ENCODE measurements around the gene PRRT4. TPM values are rescaled to one million over a fixed set of nuclear protein-coding genes. Genes with fewer than 3 reads are reported as not detected.

The PRRT4 gene
- total RNA-seq, 4 donors from 2014 or later: 0.40 to 1.2 (median 0.82) TPM

- no peak for TF ChIP-seq POLR2AphosphoS5 (IDR thresholded peaks at IDR 0.05)
- no peak for TF ChIP-seq CTCF (IDR thresholded peaks at IDR 0.05)
- no peak for TF ChIP-seq EP300 (IDR thresholded peaks at IDR 0.05)
- no CpG with 5 or more reads among the region's 1 CpG for WGBS, 2 donors (ENCODE audit: low coverage in 1 of 2)
- no peak overlapping the region for H3K4me3 ChIP-seq
- peaks cover 0 to 91% of the 10 kb centered on the region in 2 donors for H3K36me3 ChIP-seq
- no peak for ATAC-seq
- H3K27ac ChIP-seq: no peak overlapping the region
- H3K9me3 ChIP-seq: no peaks in the 10 kb centered on the region
- H3K27me3 ChIP-seq: no peaks in the 10 kb centered on the region
- H3K4me1 ChIP-seq: no peaks in the 10 kb centered on the region
Observed at GRCh38 chr7:128304212-128304611, 57.3 kb downstream of the PRRT4 start.

GRCh38 chr7:128303643-128304042, 57.8 kb downstream of the PRRT4 start:
- whole genome bisulfite sequencing, 2 donors (ENCODE audit: low coverage in 1 of 2): 77% methylated on average over 5 of the region's 5 CpGs
- no peaks in the 10 kb centered on the region for H3K9me3 ChIP-seq
- no peak for ATAC-seq
- H3K36me3 ChIP-seq: peaks cover 0 to 85% of the 10 kb centered on the region in 2 donors
- H3K27me3 ChIP-seq: no peaks in the 10 kb centered on the region
- TF ChIP-seq CTCF (IDR thresholded peaks at IDR 0.05) (no peak), EP300 (IDR thresholded peaks at IDR 0.05) (no peak), POLR2A (IDR thresholded peaks at IDR 0.05) (no peak), POLR2AphosphoS5 (IDR thresholded peaks at IDR 0.05) (no peak)
- H3K4me3 ChIP-seq: no peak overlapping the region
- H3K4me1 ChIP-seq: no peaks in the 10 kb centered on the region
- H3K27ac ChIP-seq: no peak overlapping the region

GRCh38 chr7:128303133-128303532, 58.4 kb downstream of the PRRT4 start:
- Histone ChIP-seq H3K4me3 (no peak overlapping the region), H3K9me3 (no peaks in the 10 kb centered on the region), H3K4me1 (no peaks in the 10 kb centered on the region), H3K27ac (no peak overlapping the region), H3K27me3 (no peaks in the 10 kb centered on the region), H3K36me3 (peaks cover 0 to 80% of the 10 kb centered on the region in 2 donors)
- no peak for ATAC-seq
- 100% methylated on average over 2 of the region's 2 CpGs; no CpG with 5 or more reads in 1 of the 2 donors for WGBS, 2 donors (ENCODE audit: low coverage in 1 of 2)
- no peak for TF ChIP-seq EP300 (IDR thresholded peaks at IDR 0.05)
- no peak for TF ChIP-seq CTCF (IDR thresholded peaks at IDR 0.05)

GRCh38 chr7:128302139-128302538, 59.4 kb downstream of the PRRT4 start:
- no peaks in the 10 kb centered on the region for H3K9me3 ChIP-seq
- H3K36me3 ChIP-seq: peaks cover 0 to 70% of the 10 kb centered on the region in 2 donors
- TF ChIP-seq EP300 (IDR thresholded peaks at IDR 0.05): no peak
- WGBS, 2 donors (ENCODE audit: low coverage in 1 of 2): 56% methylated on average over 9 of the region's 10 CpGs; no CpG with 5 or more reads in 1 of the 2 donors
- H3K4me1 ChIP-seq: no peaks in the 10 kb centered on the region
- no peak overlapping the region for H3K27ac ChIP-seq
- no peak for ATAC-seq
- no peaks in the 10 kb centered on the region for H3K27me3 ChIP-seq
- no peak overlapping the region for H3K4me3 ChIP-seq

Small RNA genes within 50 kb of the gene (small RNA-seq; reads per million reads assigned to genes)
- 0 reads per million in 4 donors for gene RNU7-27P

Other genes with a start within 250 kb of the PRRT4 start
- 1 to 10 TPM in 1 of 4 donors, under 1 TPM in 1, not detected in 2; 0.15 to 6.6 TPM for gene LEP, start 120.4 kb downstream of the PRRT4 start, total RNA-seq
- gene RBM28, start 17.8 kb downstream of the PRRT4 start, total RNA-seq: 10 to 100 TPM; 12.7 to 27.1 (median 19.5) TPM
- gene IMPDH1, start 48.3 kb upstream of the PRRT4 start, total RNA-seq: 10 to 100 TPM; 36.9 to 87.1 (median 43.3) TPM
- 10 to 100 TPM in 1 of 4 donors, 1 to 10 TPM in 3; 2.8 to 19.0 (median 6.6) TPM for gene HILPDA, start 94.2 kb upstream of the PRRT4 start, total RNA-seq
- 10 to 100 TPM; 20.4 to 29.8 (median 27.1) TPM for gene METTL2B, start 115.1 kb upstream of the PRRT4 start, total RNA-seq

All from gastroesophageal sphincter (tissue), 4 donors.